ENCODE measurements around the gene SAPCD2. TPM values are rescaled to one million over a fixed set of nuclear protein-coding genes. Genes with fewer than 3 reads are reported as not detected.

The SAPCD2 gene
- total and polyA plus RNA-seq, 2 of the 8 experiments (the other 6 are each of a cell fraction or from before 2014, with no cell fraction given): 12.7 to 32.1 TPM

GRCh38 chr9:137110147-137110910, 40.0 kb upstream of the SAPCD2 start:
- Histone ChIP-seq H2BK120ac (replicated peaks; ENCODE audit: low read depth, low read length) (no peak overlapping the region), H3K18ac (ENCODE audit: extremely low read depth, low read length) (no peak overlapping the region), H2AFZ (ENCODE audit: low read length) (no peak overlapping the region), H2AK5ac (ENCODE audit: low read depth, low read length) (no peak overlapping the region), H3K56ac (replicated peaks; ENCODE audit: insufficient read length, low read depth, low read length) (no peak overlapping the region), H2BK20ac (ENCODE audit: low read length) (no peak overlapping the region), H3K9me3 (ENCODE audit: insufficient read depth in 2 of 2, low read depth in 1 of 2, low read length in 1 of 2) (no peaks in the 10 kb centered on the region), H2BK15ac (ENCODE audit: low read length) (no peak overlapping the region), H3K9ac (replicated peaks in 1 of 4; ENCODE audit: extremely low read depth in 1 of 4, low read depth in 3 of 4, low read length in 3 of 4) (no peak overlapping the region), H3K4me2 (ENCODE audit: insufficient read depth in 1 of 2, low read depth in 2 of 2, low read length in 2 of 2) (no peak overlapping the region), H4K8ac (ENCODE audit: extremely low read depth, insufficient read depth, low read length) (no peak overlapping the region), H3K79me1 (ENCODE audit: low read depth, low read length) (no peaks in the 10 kb centered on the region; the same call in 1 of the 2 replicates), H2BK12ac (ENCODE audit: low read depth, low read length) (no peak overlapping the region), H3K79me2 (ENCODE audit: control insufficient read depth in 1 of 2, insufficient read depth in 2 of 2, low read length in 2 of 2) (no peaks in the 10 kb centered on the region), H3K4me1 (replicated peaks in 1 of 4; ENCODE audit: control insufficient read depth in 3 of 4, insufficient read depth in 4 of 4, low read length in 3 of 4) (peaks cover 0 to 7% (median under 1%) of the 10 kb centered on the region in 4 experiments; a peak in 3 of 7 replicates), H2BK5ac (ENCODE audit: low read depth, low read length) (no peak overlapping the region), H3K23ac (ENCODE audit: insufficient read length) (no peak overlapping the region), H3K27ac (ENCODE audit: low read depth, low read length) (no peak overlapping the region), H4K5ac (ENCODE audit: insufficient read length, low read depth, low read length) (no peak overlapping the region), H3K4me3 (ENCODE audit: extremely low read depth in 1 of 4, insufficient read depth in 2 of 4, low read depth in 3 of 4, low read length in 4 of 4) (no peak overlapping the region), H4K91ac (replicated peaks; ENCODE audit: insufficient read length, low read length) (no peak overlapping the region), H3K27me3 (replicated peaks in 1 of 4; ENCODE audit: control insufficient read depth in 3 of 4, extremely low read depth in 1 of 4, insufficient read depth in 3 of 4, low read length in 3 of 4) (peaks cover 15 to 26% (median 22%) of the 10 kb centered on the region in 4 experiments), H3K4ac (replicated peaks; ENCODE audit: insufficient read length, low read depth, low read length) (no peak overlapping the region), H3K14ac (ENCODE audit: insufficient read length) (no peak overlapping the region), H3K23me2 (ENCODE audit: low read depth, low read length) (peaks cover 3% of the 10 kb centered on the region; the same call in 1 of the 2 replicates), H4K20me1 (replicated peaks in 1 of 2; ENCODE audit: control insufficient read depth in 1 of 2, insufficient read depth in 2 of 2, low read length in 2 of 2) (no peaks in the 10 kb centered on the region), H3K36me3 (ENCODE audit: control insufficient read depth in 2 of 4, insufficient read depth in 4 of 4, low read length in 3 of 4) (peaks cover 0 to 5% (median under 1%) of the 10 kb centered on the region in 4 experiments; a peak in 3 of 8 replicates)
- ChIA-PET POLR2A (ENCODE audit: partially characterized antibody) (interaction anchor here (1.3 kb wide), 1 partner anchor 36 kb away, joined by 4 read pairs; no protein-coding TSS in a partner anchor), CTCF (ENCODE audit: partially characterized antibody) (no interaction called here)
- FAIRE-seq (no peak), DNase-seq (ENCODE audit: low read depth in 1 of 2, low spot score in 2 of 2) (no peak)
- TF ChIP-seq MAFK (IDR thresholded peaks at IDR 0.05; ENCODE audit: low read depth, low read length) (no peak), SUZ12 (IDR thresholded peaks at IDR 0.05; ENCODE audit: low read length) (no peak), MAX (IDR thresholded peaks at IDR 0.05) (no peak), RXRA (IDR thresholded peaks at IDR 0.05; ENCODE audit: insufficient read depth, low read depth, low read length) (no peak)
- WGBS, 2 experiments (ENCODE audit: extremely low coverage in 1 of 2, insufficient coverage in 1 of 2, insufficient read length in 1 of 2, insufficient replicate concordance in 2 of 2, low coverage in 1 of 2, low lambda C conversion rate in 2 of 2, missing lambda C conversion rate in 1 of 2): 89% methylated on average over 23 of the region's 38 CpGs; no CpG with 5 or more reads in 1 of the 2 experiments
